ENCODE data around the gene DNAAF9.
A peak's percentile ranks its signal among the peaks of the same experiment; 100 is the strongest.

The DNAAF9 gene

GRCh38 chr20:3412600-3413392 lies 5.3 kb upstream of the DNAAF9 start:
- ChIA-PET CTCF (no interaction called here), POLR2A (no interaction called here)
- Histone ChIP-seq H3K4me1 (ENCODE audit: control extremely low read depth in 1 of 4, control insufficient read depth in 4 of 4, insufficient read depth in 4 of 4, low read length in 3 of 4) (peaks cover 0 to 9% (median 5%) of the 10 kb centered on the region in 4 experiments), H3K4me3 (ENCODE audit: control insufficient read depth in 1 of 7, extremely low read depth in 1 of 7, insufficient read depth in 4 of 7, low read depth in 2 of 7, low read length in 6 of 7) (no peak overlapping the region), H3K9me3 (ENCODE audit: control extremely low read depth in 1 of 5, control insufficient read depth in 4 of 5, insufficient read depth in 2 of 5, low read depth in 1 of 5, low read length in 4 of 5) (peaks cover 0 to 6% (median 1%) of the 10 kb centered on the region in 5 experiments), H3K36me3 (ENCODE audit: control insufficient read depth in 4 of 4, insufficient read depth in 4 of 4, low read length in 3 of 4) (no peaks in the 10 kb centered on the region), H3K27me3 (replicated peaks in 2 of 5; ENCODE audit: control insufficient read depth in 4 of 5, insufficient read depth in 5 of 5, low read length in 4 of 5) (no peaks in the 10 kb centered on the region), H3K27ac (ENCODE audit: insufficient read depth in 1 of 2, low read depth in 1 of 2, low read length in 2 of 2, poor library complexity in 1 of 2, severe bottlenecking in 2 of 2) (no peak overlapping the region)
- DNase-seq: no peak
- 100% methylated on average over 5 of the region's 11 CpGs for WGBS (ENCODE audit: insufficient coverage)

GRCh38 chr20:3410464-3410863 lies 3.0 kb upstream of the DNAAF9 start:
- H3K27me3 ChIP-seq (replicated peaks in 2 of 5; ENCODE audit: control insufficient read depth in 4 of 5, insufficient read depth in 5 of 5, low read length in 4 of 5): no peaks in the 10 kb centered on the region
- H3K4me1 ChIP-seq (ENCODE audit: control extremely low read depth in 1 of 4, control insufficient read depth in 4 of 4, insufficient read depth in 4 of 4, low read length in 3 of 4): peaks cover 3 to 24% (median 17%) of the 10 kb centered on the region in 4 experiments
- POLR2A ChIA-PET: no interaction called here
- no peak overlapping the region for H3K27ac ChIP-seq (ENCODE audit: insufficient read depth in 1 of 2, low read depth in 1 of 2, low read length in 2 of 2, poor library complexity in 1 of 2, severe bottlenecking in 2 of 2)
- H3K9me3 ChIP-seq (ENCODE audit: control extremely low read depth in 1 of 5, control insufficient read depth in 4 of 5, insufficient read depth in 2 of 5, low read depth in 1 of 5, low read length in 4 of 5): peaks cover 0 to 2% (median 0%) of the 10 kb centered on the region in 5 experiments
- CTCF ChIA-PET: no interaction called here
- no peaks in the 10 kb centered on the region for H3K36me3 ChIP-seq (ENCODE audit: control insufficient read depth in 4 of 4, insufficient read depth in 4 of 4, low read length in 3 of 4)
- H3K4me3 ChIP-seq (ENCODE audit: control insufficient read depth in 1 of 7, extremely low read depth in 1 of 7, insufficient read depth in 4 of 7, low read depth in 2 of 7, low read length in 6 of 7): no peak overlapping the region
- no peak for DNase-seq
- WGBS (ENCODE audit: insufficient coverage): 100% methylated on average over 1 of the region's 2 CpGs

DNA sequence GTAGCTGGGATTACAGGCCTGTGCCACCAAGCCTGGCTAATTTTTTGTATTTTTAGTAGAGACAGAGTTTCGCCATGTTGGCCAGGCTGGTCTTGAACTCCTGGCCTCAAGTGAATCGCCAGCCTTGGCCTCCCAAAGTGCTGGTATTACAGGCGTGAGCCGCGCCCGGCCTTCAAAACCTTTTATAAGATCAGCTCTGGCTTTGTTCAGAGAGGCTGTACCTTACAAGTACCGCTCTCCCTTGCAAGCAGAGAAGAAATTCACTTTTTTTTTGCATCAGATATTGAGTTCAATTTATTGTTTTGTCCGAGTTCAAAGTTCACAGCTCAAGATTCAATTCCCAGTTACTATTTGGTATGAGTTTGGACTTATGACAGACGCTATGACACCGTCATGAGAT lies 1.9 kb upstream of the DNAAF9 start:
- Histone ChIP-seq H3K36me3 (ENCODE audit: control insufficient read depth in 4 of 4, insufficient read depth in 4 of 4, low read length in 3 of 4) (no peaks in the 10 kb centered on the region), H3K27me3 (replicated peaks in 2 of 5; ENCODE audit: control insufficient read depth in 4 of 5, insufficient read depth in 5 of 5, low read length in 4 of 5) (no peaks in the 10 kb centered on the region), H3K4me3 (ENCODE audit: control insufficient read depth in 1 of 7, extremely low read depth in 1 of 7, insufficient read depth in 4 of 7, low read depth in 2 of 7, low read length in 6 of 7) (no peak overlapping the region), H3K27ac (ENCODE audit: insufficient read depth in 1 of 2, low read depth in 1 of 2, low read length in 2 of 2, poor library complexity in 1 of 2, severe bottlenecking in 2 of 2) (no peak overlapping the region), H3K4me1 (ENCODE audit: control extremely low read depth in 1 of 4, control insufficient read depth in 4 of 4, insufficient read depth in 4 of 4, low read length in 3 of 4) (peaks cover 3 to 24% (median 17%) of the 10 kb centered on the region in 4 experiments), H3K9me3 (ENCODE audit: control extremely low read depth in 1 of 5, control insufficient read depth in 4 of 5, insufficient read depth in 2 of 5, low read depth in 1 of 5, low read length in 4 of 5) (peaks cover 0 to 1% (median 0%) of the 10 kb centered on the region in 5 experiments)
- WGBS (ENCODE audit: insufficient coverage): 100% methylated on average over 6 of the region's 10 CpGs
- no peak for DNase-seq
- ChIA-PET CTCF (interaction anchor here (0.9 kb wide), 1 partner anchor 148 kb away, joined by 6 read pairs; no protein-coding TSS in a partner anchor), POLR2A (no interaction called here)

DNA sequence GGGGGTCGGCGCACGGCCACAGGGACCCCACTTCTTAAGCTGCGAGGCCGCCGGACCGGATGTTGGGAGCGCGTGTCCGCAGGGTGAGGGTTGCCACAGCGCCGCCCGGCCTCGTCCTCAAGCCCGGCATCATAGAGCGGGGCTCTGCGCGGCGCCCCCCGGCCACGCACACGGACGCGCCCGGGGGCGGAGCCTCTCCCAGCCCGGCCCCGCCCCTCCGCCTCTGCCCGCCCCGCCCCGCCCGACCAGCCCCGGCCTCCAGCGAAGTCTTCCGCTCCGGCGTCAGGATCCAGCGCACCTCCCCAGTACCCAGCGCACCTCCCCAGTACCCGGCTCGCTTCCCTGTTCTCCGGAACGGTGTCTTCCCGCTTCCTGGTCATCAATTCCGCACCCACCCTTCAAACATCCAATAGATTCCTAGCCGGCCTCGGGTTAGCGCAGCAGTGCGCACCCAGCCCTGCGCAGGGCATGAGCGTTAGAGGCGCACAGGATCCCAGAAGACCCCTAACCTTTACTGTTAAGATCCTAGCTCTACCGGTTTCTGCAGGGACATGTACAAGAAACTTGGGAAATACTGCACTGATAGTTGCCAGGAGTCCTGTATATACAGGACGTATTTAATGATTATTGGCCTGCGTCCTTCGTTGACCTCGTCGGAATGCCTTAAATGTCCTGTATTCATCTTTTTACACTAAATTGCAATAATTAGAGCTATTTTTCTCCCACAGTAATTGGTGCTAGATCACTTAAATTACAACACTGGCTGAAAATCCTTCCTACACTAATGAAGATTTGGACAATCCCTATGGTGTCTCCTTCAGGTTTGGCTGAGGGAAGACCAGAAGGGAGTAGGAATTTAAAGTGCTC lies 535 bp upstream of the DNAAF9 start:
- Histone ChIP-seq H3K36me3 (ENCODE audit: control insufficient read depth in 4 of 4, insufficient read depth in 4 of 4, low read length in 3 of 4) (no peaks in the 10 kb centered on the region), H3K4me1 (ENCODE audit: control extremely low read depth in 1 of 4, control insufficient read depth in 4 of 4, insufficient read depth in 4 of 4, low read length in 3 of 4) (peaks cover 3 to 24% (median 17%) of the 10 kb centered on the region in 4 experiments), H3K27ac (ENCODE audit: insufficient read depth in 1 of 2, low read depth in 1 of 2, low read length in 2 of 2, poor library complexity in 1 of 2, severe bottlenecking in 2 of 2) (peak overlapping the region in 1 of 2 experiments; percentile 41), H3K9me3 (ENCODE audit: control extremely low read depth in 1 of 5, control insufficient read depth in 4 of 5, insufficient read depth in 2 of 5, low read depth in 1 of 5, low read length in 4 of 5) (peaks cover 0 to 1% (median 0%) of the 10 kb centered on the region in 5 experiments), H3K27me3 (replicated peaks in 2 of 5; ENCODE audit: control insufficient read depth in 4 of 5, insufficient read depth in 5 of 5, low read length in 4 of 5) (no peaks in the 10 kb centered on the region), H3K4me3 (ENCODE audit: control insufficient read depth in 1 of 7, extremely low read depth in 1 of 7, insufficient read depth in 4 of 7, low read depth in 2 of 7, low read length in 6 of 7) (peak overlapping the region; percentile 80 to 92 (median 86))
- ChIA-PET POLR2A (no interaction called here), CTCF (interaction anchor here (0.6 to 2.3 kb wide), 6 partner anchors 13 to 303 kb away, joined by 3 to 5 read pairs (median 4); no protein-coding TSS in a partner anchor)
- peak; percentile 70 to 84 (median 74) for DNase-seq
- WGBS (ENCODE audit: insufficient coverage): 0% methylated on average over 32 of the region's 59 CpGs

GRCh38 chr20:3406481-3407039 lies 909 bp downstream of the DNAAF9 start:
- no peaks in the 10 kb centered on the region for H3K36me3 ChIP-seq (ENCODE audit: control insufficient read depth in 4 of 4, insufficient read depth in 4 of 4, low read length in 3 of 4)

DNA sequence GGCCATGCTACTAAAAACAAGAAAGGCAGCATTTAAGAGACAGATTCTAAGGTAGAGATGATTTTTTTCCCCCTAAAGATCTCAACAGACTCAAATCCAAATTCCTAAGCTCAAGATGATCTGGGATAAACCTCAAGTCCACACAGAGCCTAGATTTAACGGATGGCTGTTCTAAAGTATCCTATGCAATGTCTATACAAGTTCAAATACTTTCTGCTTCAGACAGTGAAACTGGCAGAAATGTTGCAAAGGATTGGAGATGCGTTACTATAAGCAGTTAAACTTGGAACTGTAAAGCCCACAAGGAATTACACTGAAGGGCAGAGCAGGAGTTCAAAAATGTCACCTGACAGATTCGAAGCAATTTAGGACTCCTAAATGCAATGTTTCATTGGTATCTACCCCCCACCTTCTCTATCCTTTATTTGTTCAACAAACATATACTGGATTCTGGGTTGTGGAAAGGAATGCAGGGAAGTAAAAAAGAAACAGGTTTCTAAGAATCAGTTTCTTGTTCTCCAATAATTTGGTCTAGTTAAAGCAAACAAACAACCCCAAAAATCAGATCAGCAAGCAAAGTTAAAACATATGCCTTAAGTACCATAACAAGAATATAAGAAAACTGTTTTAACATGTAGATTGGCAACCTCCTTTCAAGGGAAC lies 1.6 kb downstream of the DNAAF9 start:
- Histone ChIP-seq H3K4me1 (ENCODE audit: control extremely low read depth in 1 of 4, control insufficient read depth in 4 of 4, insufficient read depth in 4 of 4, low read length in 3 of 4) (peaks cover 3 to 24% (median 17%) of the 10 kb centered on the region in 4 experiments), H3K4me3 (ENCODE audit: control insufficient read depth in 1 of 7, extremely low read depth in 1 of 7, insufficient read depth in 4 of 7, low read depth in 2 of 7, low read length in 6 of 7) (peak overlapping the region in 5 of 7 experiments; percentile 85 to 94 (median 88)), H3K27ac (ENCODE audit: insufficient read depth in 1 of 2, low read depth in 1 of 2, low read length in 2 of 2, poor library complexity in 1 of 2, severe bottlenecking in 2 of 2) (no peak overlapping the region), H3K36me3 (ENCODE audit: control insufficient read depth in 4 of 4, insufficient read depth in 4 of 4, low read length in 3 of 4) (no peaks in the 10 kb centered on the region), H3K27me3 (replicated peaks in 2 of 5; ENCODE audit: control insufficient read depth in 4 of 5, insufficient read depth in 5 of 5, low read length in 4 of 5) (no peaks in the 10 kb centered on the region), H3K9me3 (ENCODE audit: control extremely low read depth in 1 of 5, control insufficient read depth in 4 of 5, insufficient read depth in 2 of 5, low read depth in 1 of 5, low read length in 4 of 5) (peaks cover 0 to 1% (median 0%) of the 10 kb centered on the region in 5 experiments)
- no peak for DNase-seq
- ChIA-PET POLR2A (no interaction called here), CTCF (interaction anchor here (0.5 to 2.3 kb wide), 5 partner anchors 10 to 106 kb away, joined by 3 to 5 read pairs (median 3); no protein-coding TSS in a partner anchor)
- 100% methylated on average over 2 of the region's 3 CpGs for WGBS (ENCODE audit: insufficient coverage)

More at GRCh38 chr20:3406481-3407039, 909 bp downstream of the DNAAF9 start:
- Histone ChIP-seq H3K27ac (ENCODE audit: insufficient read depth in 1 of 2, low read depth in 1 of 2, low read length in 2 of 2, poor library complexity in 1 of 2, severe bottlenecking in 2 of 2) (peak overlapping the region; percentile 72 to 75), H3K4me3 (ENCODE audit: control insufficient read depth in 1 of 7, extremely low read depth in 1 of 7, insufficient read depth in 4 of 7, low read depth in 2 of 7, low read length in 6 of 7) (peak overlapping the region; percentile 77 to 94 (median 87)), H3K4me1 (ENCODE audit: control extremely low read depth in 1 of 4, control insufficient read depth in 4 of 4, insufficient read depth in 4 of 4, low read length in 3 of 4) (peaks cover 3 to 24% (median 17%) of the 10 kb centered on the region in 4 experiments), H3K9me3 (ENCODE audit: control extremely low read depth in 1 of 5, control insufficient read depth in 4 of 5, insufficient read depth in 2 of 5, low read depth in 1 of 5, low read length in 4 of 5) (peaks cover 0 to 1% (median 0%) of the 10 kb centered on the region in 5 experiments), H3K27me3 (replicated peaks in 2 of 5; ENCODE audit: control insufficient read depth in 4 of 5, insufficient read depth in 5 of 5, low read length in 4 of 5) (no peaks in the 10 kb centered on the region)
- CTCF ChIA-PET: interaction anchor here (0.8 to 2.3 kb wide), 4 partner anchors 11 to 49 kb away, joined by 3 to 5 read pairs (median 4); no protein-coding TSS in a partner anchor
- POLR2A ChIA-PET: no interaction called here
- DNase-seq: peak; percentile 20 to 78 (median 68)
- 9% methylated on average over 17 of the region's 27 CpGs for WGBS (ENCODE audit: insufficient coverage)
